Measurements from ENCODE around the gene KDM4F.

DNA sequence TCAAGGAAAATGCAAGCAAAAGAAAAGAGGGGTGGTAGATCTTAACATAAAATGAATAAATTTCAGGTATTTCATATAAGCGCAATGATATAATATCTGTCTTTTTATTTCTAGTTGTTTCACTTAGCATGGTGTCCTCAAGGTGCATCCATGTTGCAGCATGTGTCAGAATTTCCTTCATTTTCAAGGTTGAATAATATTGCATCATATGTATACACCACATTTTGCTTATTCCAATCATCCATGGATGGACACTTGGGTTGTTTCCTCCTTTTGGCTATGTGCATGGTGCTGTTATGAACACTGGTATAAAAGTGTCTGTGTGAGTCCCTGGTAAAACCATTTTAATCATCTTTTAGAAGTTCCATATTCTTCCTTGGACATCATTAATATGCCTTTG lies 7.0 kb upstream of the KDM4F start:
- TF ChIP-seq EZH2 (IDR thresholded peaks at IDR 0.05; ENCODE audit: borderline replicate concordance, low read depth, low read length, severe bottlenecking) (no peak), POLR2AphosphoS5 (IDR thresholded peaks at IDR 0.05; ENCODE audit: insufficient read depth, low read depth, low read length) (no peak), MYC (IDR thresholded peaks at IDR 0.05; ENCODE audit: low read depth, low read length) (no peak), MAX (IDR thresholded peaks at IDR 0.05; ENCODE audit: insufficient read depth, insufficient read length) (no peak), POLR2A (IDR thresholded peaks at IDR 0.05; ENCODE audit: low read depth, low read length) (no peak)
- TF ChIP-seq, protein P1, sequence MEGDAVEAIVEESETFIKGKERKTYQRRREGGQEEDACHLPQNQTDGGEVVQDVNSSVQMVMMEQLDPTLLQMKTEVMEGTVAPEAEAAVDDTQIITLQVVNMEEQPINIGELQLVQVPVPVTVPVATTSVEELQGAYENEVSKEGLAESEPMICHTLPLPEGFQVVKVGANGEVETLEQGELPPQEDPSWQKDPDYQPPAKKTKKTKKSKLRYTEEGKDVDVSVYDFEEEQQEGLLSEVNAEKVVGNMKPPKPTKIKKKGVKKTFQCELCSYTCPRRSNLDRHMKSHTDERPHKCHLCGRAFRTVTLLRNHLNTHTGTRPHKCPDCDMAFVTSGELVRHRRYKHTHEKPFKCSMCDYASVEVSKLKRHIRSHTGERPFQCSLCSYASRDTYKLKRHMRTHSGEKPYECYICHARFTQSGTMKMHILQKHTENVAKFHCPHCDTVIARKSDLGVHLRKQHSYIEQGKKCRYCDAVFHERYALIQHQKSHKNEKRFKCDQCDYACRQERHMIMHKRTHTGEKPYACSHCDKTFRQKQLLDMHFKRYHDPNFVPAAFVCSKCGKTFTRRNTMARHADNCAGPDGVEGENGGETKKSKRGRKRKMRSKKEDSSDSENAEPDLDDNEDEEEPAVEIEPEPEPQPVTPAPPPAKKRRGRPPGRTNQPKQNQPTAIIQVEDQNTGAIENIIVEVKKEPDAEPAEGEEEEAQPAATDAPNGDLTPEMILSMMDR (IDR thresholded peaks at IDR 0.05; ENCODE audit: extremely low read depth in 1 of 2, insufficient read depth in 1 of 2, low read depth in 1 of 2, low read length in 2 of 2): no peak

All from endothelial cell of umbilical vein (primary cell).